Activated naive CD8-positive, alpha-beta T cell treated with anti-CD3 and anti-CD28 coated beads for 36 hours (primary cell): ENCODE data around the gene CRISP2. TPM values are rescaled to one million over a fixed set of nuclear protein-coding genes. Genes with fewer than 3 reads are reported as not detected.

ENCODE experiments used
- DNase-seq: peaks from one replicate; pipeline ENCODE4 v3.0.0; 2021
- H3K27ac Mint-ChIP-seq: one replicate; pipeline ENCODE4 v1.8.0; 2022; ENCODE audit warnings: mild to moderate bottlenecking, moderate library complexity, mixed read lengths
- H3K27me3 Mint-ChIP-seq: one replicate; pipeline ENCODE4 v1.8.0; 2022; ENCODE audit warnings: mild to moderate bottlenecking, mixed read lengths
- H3K36me3 Mint-ChIP-seq: one replicate; pipeline ENCODE4 v1.8.0; 2021; ENCODE audit warnings: mild to moderate bottlenecking, mixed read lengths
- H3K4me1 Mint-ChIP-seq: one replicate; pipeline ENCODE4 v1.8.0; 2021; ENCODE audit warnings: mixed read lengths
- H3K4me3 Mint-ChIP-seq: one replicate; pipeline ENCODE4 v1.8.0; 2022; ENCODE audit warnings: mild to moderate bottlenecking, moderate library complexity, mixed read lengths
- H3K9me3 Mint-ChIP-seq: one replicate; pipeline ENCODE4 v1.8.0; 2022; ENCODE audit warnings: mixed read lengths
- total RNA-seq, 2 experiments: library from RNA; stranded (reverse); gene quantifications; one replicate each; pipeline ENCODE4 v1.2.3, GENCODE V29; 2021

Gene CRISP2
- total RNA-seq, 2 experiments from 2014 or later = not detected

GRCh38 chr6:49645139-49645538 is 68.2 kb downstream of the CRISP2 start:
- Mint-ChIP-seq H3K27me3 (no peaks in the 10 kb centered on the region), H3K4me3 (no peak overlapping the region), H3K9me3 (peaks cover 2% of the 10 kb centered on the region), H3K27ac (no peak overlapping the region), H3K4me1 (no peaks in the 10 kb centered on the region), H3K36me3 (no peaks in the 10 kb centered on the region)
- no peak for DNase-seq

Other genes with a start within 250 kb of the CRISP2 start
- not detected for gene GLYATL3, start 213.6 kb downstream of the CRISP2 start, total RNA-seq
- gene C6orf141, start 162.9 kb downstream of the CRISP2 start, total RNA-seq = under 1 TPM; 0.28 to 0.33 TPM
- not detected for gene RHAG, start 76.7 kb downstream of the CRISP2 start, total RNA-seq
- not detected for gene CRISP3, start 30.8 kb upstream of the CRISP2 start, total RNA-seq
- gene PGK2, start 73.7 kb upstream of the CRISP2 start, total RNA-seq = not detected
- gene CRISP1, start 153.0 kb upstream of the CRISP2 start, total RNA-seq = not detected